Body of pancreas (tissue), 4 donors: ENCODE measurements around the gene HSD17B4.

Source experiments
- CTCF ChIP-seq, 7 experiments: fragments of 450-650 bp in 4 of 7; fragments of 200-600 bp in 3 of 7; sonication (generic) in 3 of 7; IDR thresholded peaks; one replicate each; pipeline ENCODE4 v1.5.1; 2016 to 2019; ENCODE audit warnings: antibody characterized with exemption in 7 of 7
- POLR2A ChIP-seq, 3 donors: fragments of 450-650 bp; IDR thresholded peaks; one replicate each; pipeline ENCODE4 v1.6.1; 2016; ENCODE audit warnings: antibody characterized with exemption in 3 of 3, mild to moderate bottlenecking in 2 of 3

DNA sequence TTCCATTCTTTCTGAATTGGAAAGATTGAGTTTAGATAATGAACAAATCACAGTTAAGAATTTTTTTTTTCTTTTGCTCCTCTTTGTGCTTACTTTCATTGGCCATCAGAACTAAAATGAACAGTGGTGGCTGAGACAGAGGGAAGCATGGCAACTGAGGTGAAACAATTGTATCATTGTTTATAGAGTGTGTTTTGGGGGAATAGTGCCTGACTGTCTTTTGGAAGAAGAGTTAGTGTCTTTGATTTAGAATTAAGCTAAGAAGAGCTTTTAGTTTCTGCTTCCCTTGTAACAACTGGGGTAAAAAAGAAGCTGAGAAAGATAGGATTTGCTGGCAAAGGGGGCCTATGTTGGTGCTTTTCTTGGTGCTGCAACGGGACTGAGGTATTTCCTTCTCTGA, 24.0 kb downstream of the HSD17B4 start:
- no peak for TF ChIP-seq POLR2A (IDR thresholded peaks at IDR 0.05)
- TF ChIP-seq CTCF (IDR thresholded peaks at IDR 0.05) = no peak
